Right atrium auricular region (tissue), 2 donors: Measurements from ENCODE around the gene TLCD3B. TPM values are rescaled to one million over a fixed set of nuclear protein-coding genes. Genes with fewer than 3 reads are reported as not detected.

Experiments
- DNase-seq: peaks from one replicate; pipeline ENCODE4 v3.0.0-alpha.2; 2019; ENCODE audit warnings: low spot score
- H3K27ac ChIP-seq, 2 donors: fragments of 200-600 bp; sonication (generic); 1 replicate in 1 of 2; 2 replicates in 1 of 2; pipeline ENCODE4 v1.5.1; 2016 to 2019
- H3K27me3 ChIP-seq, 2 donors: fragments of 200-600 bp; sonication (generic); one replicate each; pipeline versions ENCODE4 v1.5.1 to v1.6.0; 2017 to 2019
- H3K36me3 ChIP-seq: fragments of 200-600 bp; sonication (generic); one replicate; pipeline ENCODE4 v1.5.1; 2016
- H3K4me1 ChIP-seq, 2 donors: fragments of 200-600 bp; sonication (generic); one replicate each; pipeline versions ENCODE4 v1.5.1 to v1.6.0; 2017 to 2019
- H3K4me3 ChIP-seq, 2 donors: fragments of 200-600 bp; sonication (generic); 1 replicate in 1 of 2; 2 replicates in 1 of 2; pipeline ENCODE4 v1.5.1; 2017 to 2019; ENCODE audit warnings: mild to moderate bottlenecking in 1 of 2, moderate library complexity in 1 of 2
- H3K9me3 ChIP-seq, 2 donors: fragments of 200-600 bp; sonication (generic); one replicate each; pipeline ENCODE4 v1.5.1; 2019
- CTCF ChIP-seq, 2 donors: fragments of 200-600 bp; sonication (generic); IDR thresholded peaks; one replicate each; pipeline ENCODE4 v1.5.1; 2019; ENCODE audit warnings: antibody characterized with exemption in 2 of 2
- total RNA-seq, 2 donors: library from RNA; depleted of rRNA; stranded (reverse); fragments of >200 nt; gene quantifications; one replicate each; pipeline ENCODE4 v1.1.0, GENCODE V29; 2016

The TLCD3B gene
- total RNA-seq, 2 donors from 2014 or later = not detected

DNA sequence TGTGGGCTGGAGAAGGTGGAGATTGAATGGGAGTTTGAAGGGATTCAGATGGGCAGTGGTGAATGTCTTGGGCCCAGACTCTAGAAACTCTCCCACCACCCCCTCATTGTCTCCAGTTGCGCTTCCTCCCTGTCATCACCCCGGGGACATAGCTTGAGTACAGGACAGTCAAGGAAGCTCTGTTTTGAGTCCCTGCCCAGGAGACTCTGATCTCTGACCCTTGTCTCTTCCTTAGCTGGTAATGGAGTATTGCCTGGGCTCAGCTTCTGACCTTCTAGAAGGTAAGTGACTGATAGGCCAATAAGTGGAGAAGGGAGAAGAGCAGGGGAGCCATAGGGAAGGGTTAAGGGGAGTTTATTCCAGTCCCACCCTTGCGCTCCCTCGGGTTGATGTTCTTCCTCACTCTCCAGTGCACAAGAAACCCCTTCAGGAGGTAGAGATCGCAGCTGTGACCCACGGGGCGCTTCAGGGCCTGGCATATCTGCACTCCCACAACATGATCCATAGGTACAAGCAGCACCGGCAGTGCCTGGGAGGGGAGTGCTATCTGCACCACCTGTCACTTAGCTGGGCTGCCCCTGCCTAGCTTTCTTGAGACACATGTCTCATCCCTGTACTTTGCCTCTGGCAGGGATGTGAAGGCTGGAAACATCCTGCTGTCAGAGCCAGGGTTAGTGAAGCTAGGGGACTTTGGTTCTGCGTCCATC is 52.4 kb downstream of the TLCD3B start:
- Histone ChIP-seq H3K4me1 (peaks cover 0 to 49% of the 10 kb centered on the region in 2 donors), H3K27ac (peak overlapping the region in 1 of 2 donors; percentile 6), H3K9me3 (no peaks in the 10 kb centered on the region), H3K4me3 (no peak overlapping the region), H3K36me3 (peaks cover 63% of the 10 kb centered on the region), H3K27me3 (no peaks in the 10 kb centered on the region)
- DNase-seq = no peak
- no peak for TF ChIP-seq CTCF (IDR thresholded peaks at IDR 0.05)

GRCh38 chr16:29978081-29978480 is 53.0 kb downstream of the TLCD3B start:
- no peak for DNase-seq
- no peak overlapping the region for H3K4me3 ChIP-seq
- peaks cover 0 to 49% of the 10 kb centered on the region in 2 donors for H3K4me1 ChIP-seq
- H3K27me3 ChIP-seq = no peaks in the 10 kb centered on the region
- no peak for TF ChIP-seq CTCF (IDR thresholded peaks at IDR 0.05)
- H3K27ac ChIP-seq = peak overlapping the region; percentile 91 to 97
- H3K9me3 ChIP-seq = no peaks in the 10 kb centered on the region
- peaks cover 56% of the 10 kb centered on the region for H3K36me3 ChIP-seq

DNA sequence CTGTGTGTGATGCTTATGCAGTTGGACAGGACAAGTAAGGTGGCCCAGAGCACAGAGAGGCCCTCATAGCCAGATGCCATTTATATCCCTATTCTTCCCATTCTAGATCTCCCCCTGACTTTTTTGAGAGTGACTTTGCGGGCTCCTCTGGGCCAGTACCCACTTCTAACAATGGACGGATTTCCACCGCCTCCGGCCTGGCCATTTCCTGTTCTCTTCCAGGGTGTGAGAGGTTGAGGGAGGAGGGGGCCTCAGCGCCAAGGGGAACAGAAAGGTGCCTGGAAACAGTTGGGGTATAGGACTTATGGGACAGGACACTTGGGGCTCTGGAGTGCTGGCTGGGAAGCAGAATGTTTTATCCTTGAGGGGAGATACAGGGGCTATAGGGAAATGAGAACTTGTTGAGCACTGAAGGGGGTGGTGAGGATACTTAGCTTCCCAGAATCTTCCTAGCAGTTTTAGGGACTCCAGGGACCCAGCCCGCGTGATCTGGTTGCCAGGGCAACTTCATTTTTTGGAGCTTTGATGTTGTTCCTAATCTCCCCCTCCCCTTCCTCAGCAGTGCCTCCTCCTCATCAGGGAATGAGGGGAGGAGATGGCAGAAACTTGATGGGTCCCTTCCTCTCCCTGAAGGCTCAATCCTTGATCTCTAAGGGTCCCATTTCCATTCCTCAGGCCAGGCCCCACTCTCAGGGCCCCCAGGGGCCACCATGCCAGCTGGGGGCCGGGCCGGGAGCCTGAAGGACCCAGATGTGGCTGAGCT is 53.8 kb downstream of the TLCD3B start:
- Histone ChIP-seq H3K4me1 (peaks cover 0 to 49% of the 10 kb centered on the region in 2 donors), H3K36me3 (peaks cover 48% of the 10 kb centered on the region), H3K4me3 (peak overlapping the region in 1 of 2 donors; percentile 96), H3K9me3 (no peaks in the 10 kb centered on the region), H3K27ac (peak overlapping the region; percentile 91 to 97), H3K27me3 (no peaks in the 10 kb centered on the region)
- TF ChIP-seq CTCF (IDR thresholded peaks at IDR 0.05) = no peak
- DNase-seq = no peak

DNA sequence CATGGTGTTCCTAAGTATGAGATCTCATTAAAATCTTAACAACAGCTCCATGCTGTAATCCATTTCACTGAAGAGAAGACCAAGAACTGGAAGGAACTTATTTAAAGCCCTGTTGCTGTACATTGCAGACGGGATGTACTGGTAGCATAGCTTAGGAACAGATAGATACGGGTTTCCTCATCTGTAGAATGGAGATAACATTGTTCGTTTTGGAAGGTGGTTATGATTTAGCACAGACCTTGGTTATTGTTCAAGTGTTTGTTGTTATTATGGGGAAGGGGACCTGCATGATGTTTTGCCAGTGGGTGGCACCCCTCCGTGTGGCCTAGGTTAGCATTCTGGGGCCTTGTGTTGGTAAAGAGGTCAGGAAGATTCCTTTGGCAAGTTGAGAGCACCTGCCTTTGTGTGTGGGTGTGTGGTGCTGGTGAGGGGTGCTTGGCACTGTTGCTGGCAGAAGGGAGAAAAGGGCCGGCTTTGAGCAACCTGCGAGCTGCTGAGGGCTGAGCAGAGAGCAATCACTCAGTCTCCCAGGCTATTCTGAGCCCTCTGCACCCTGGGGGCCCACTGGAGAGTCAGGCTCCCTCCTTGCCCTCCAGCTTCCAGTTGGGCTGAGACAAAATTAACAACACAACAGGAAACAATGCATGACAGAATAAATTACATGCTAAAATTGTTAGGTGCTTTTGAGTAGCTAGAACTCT is 55.1 kb downstream of the TLCD3B start:
- TF ChIP-seq CTCF (IDR thresholded peaks at IDR 0.05) = no peak
- Histone ChIP-seq H3K4me3 (peak overlapping the region; percentile 3 to 96), H3K27ac (peak overlapping the region; percentile 91 to 97), H3K9me3 (no peaks in the 10 kb centered on the region), H3K36me3 (peaks cover 35% of the 10 kb centered on the region), H3K27me3 (no peaks in the 10 kb centered on the region), H3K4me1 (peaks cover 0 to 49% of the 10 kb centered on the region in 2 donors)
- DNase-seq = no peak

DNA sequence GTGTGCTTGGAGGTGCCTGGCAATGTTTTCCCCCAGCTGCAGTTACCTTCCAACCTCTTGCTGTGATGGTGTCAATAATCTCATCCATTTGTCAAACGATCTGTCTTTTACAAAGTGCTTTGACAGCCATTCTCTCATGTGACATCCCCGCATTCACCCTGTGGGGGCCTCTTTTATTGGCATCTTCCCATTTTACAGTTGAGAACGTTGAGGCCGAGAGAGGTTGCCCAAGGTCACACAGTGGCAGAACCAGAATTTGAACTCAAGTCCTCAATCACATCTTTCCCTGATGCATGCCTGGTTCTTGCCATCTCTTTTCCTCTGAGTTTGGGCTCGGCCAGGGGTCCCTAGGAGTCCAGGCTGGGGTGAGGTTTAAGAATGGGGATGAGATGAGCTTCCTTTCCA is 55.9 kb downstream of the TLCD3B start:
- Histone ChIP-seq H3K4me1 (peaks cover 0 to 49% of the 10 kb centered on the region in 2 donors), H3K9me3 (no peaks in the 10 kb centered on the region), H3K27me3 (no peaks in the 10 kb centered on the region), H3K36me3 (peaks cover 27% of the 10 kb centered on the region), H3K27ac (peak overlapping the region; percentile 91 to 97), H3K4me3 (peak overlapping the region; percentile 88 to 96)
- TF ChIP-seq CTCF (IDR thresholded peaks at IDR 0.05) = no peak
- no peak for DNase-seq

Other genes starting within 250 kb of the TLCD3B start
- gene KIF22, start 240.5 kb downstream of the TLCD3B start, total RNA-seq = 10 to 100 TPM; 10.1 to 17.1 TPM
- 10 to 100 TPM; 33.0 to 86.6 TPM for gene MAZ, start 224.7 kb downstream of the TLCD3B start, total RNA-seq
- gene PRRT2, start 219.1 kb downstream of the TLCD3B start, total RNA-seq = under 1 TPM; 0.51 to 0.52 TPM
- 10 to 100 TPM; 23.5 to 27.3 TPM for gene PAGR1, start 215.1 kb downstream of the TLCD3B start, total RNA-seq
- gene MVP, start 210.8 kb downstream of the TLCD3B start, total RNA-seq = 10 to 100 TPM; 44.4 to 77.9 TPM
- 100 to 1,000 TPM; 135 to 138 TPM for gene CDIPT, start 168.0 kb downstream of the TLCD3B start, total RNA-seq
- 1 to 10 TPM; 2.6 to 4.6 TPM for gene SEZ6L2, start 131.7 kb downstream of the TLCD3B start, total RNA-seq
- 1 to 10 TPM; 1.5 to 3.2 TPM for gene ASPHD1, start 130.8 kb downstream of the TLCD3B start, total RNA-seq
- gene KCTD13, start 105.0 kb downstream of the TLCD3B start, total RNA-seq = 1 to 10 TPM; 6.4 to 6.5 TPM
- gene TMEM219, start 69.2 kb downstream of the TLCD3B start, total RNA-seq = 100 to 1,000 TPM; 100 to 107 TPM
- gene TAOK2, start 57.4 kb downstream of the TLCD3B start, total RNA-seq = 10 to 100 TPM; 29.1 to 36.7 TPM
- gene HIRIP3, start 35.7 kb downstream of the TLCD3B start, total RNA-seq = 10 to 100 TPM; 10.3 to 11.4 TPM
- gene INO80E, start 35.0 kb downstream of the TLCD3B start, total RNA-seq = 100 to 1,000 TPM in 1 of 2 donors, 10 to 100 TPM in 1; 33.4 to 117 TPM
- not detected for gene DOC2A, start 20.2 kb downstream of the TLCD3B start, total RNA-seq
- gene C16orf92, start 8.1 kb downstream of the TLCD3B start, total RNA-seq = not detected
- gene ALDOA, start 34.5 kb upstream of the TLCD3B start, total RNA-seq = 1,000 to 10,000 TPM; 2,869 to 3,626 TPM
- 10 to 100 TPM; 23.2 to 32.7 TPM for gene PPP4C, start 44.7 kb upstream of the TLCD3B start, total RNA-seq
- under 1 TPM in 1 of 2 donors, not detected in 1; 0.43 TPM for gene TBX6, start 60.7 kb upstream of the TLCD3B start, total RNA-seq
- gene YPEL3, start 64.9 kb upstream of the TLCD3B start, total RNA-seq = 100 to 1,000 TPM; 129 to 140 TPM
- gene GDPD3, start 82.3 kb upstream of the TLCD3B start, total RNA-seq = 1 to 10 TPM in 1 of 2 donors, not detected in 1; 1.7 TPM
- gene MAPK3, start 91.9 kb upstream of the TLCD3B start, total RNA-seq = 10 to 100 TPM; 27.9 to 76.6 TPM
- 10 to 100 TPM in 1 of 2 donors, 1 to 10 TPM in 1; 5.4 to 18.6 TPM for gene CORO1A, start 152.3 kb upstream of the TLCD3B start, total RNA-seq
- gene BOLA2B, start 162.4 kb upstream of the TLCD3B start, total RNA-seq = 100 to 1,000 TPM; 143 to 187 TPM
- 10 to 100 TPM; 25.1 to 36.3 TPM for gene SLX1A, start 162.6 kb upstream of the TLCD3B start, total RNA-seq
- 1 to 10 TPM; 2.0 to 7.4 TPM for gene SULT1A3, start 168.0 kb upstream of the TLCD3B start, total RNA-seq
- 1 to 10 TPM in 1 of 2 donors, not detected in 1; 1.7 TPM for gene NPIPB13, start 217.2 kb upstream of the TLCD3B start, total RNA-seq